Measurements from ENCODE around the gene RNF224. TPM values are rescaled to one million over a fixed set of nuclear protein-coding genes. Genes with fewer than 3 reads are reported as not detected.

Gene RNF224
- total and polyA plus RNA-seq, 2 of the 13 experiments (the other 11 are each of a cell fraction or from before 2014, with no cell fraction given), result 0.09 TPM; not detected in 1

GRCh38 chr9:137200311-137201204 is 26.7 kb upstream of the RNF224 start, which contains the start of gene TPRN (continued):
- TF ChIP-seq ZBTB49 (CRISPR knock-in tag; IDR thresholded peaks at IDR 0.05; ENCODE audit: borderline replicate concordance), result no peak
- TF ChIP-seq ARNTL (CRISPR knock-in tag; IDR thresholded peaks at IDR 0.05), result 0 out of 2 replicates have a peak, but pooled peaks have one; percentile 55
- TF ChIP-seq CENPT (CRISPR knock-in tag; IDR thresholded peaks at IDR 0.05; ENCODE audit: low read depth), result peak; percentile 48; the same call in 1 of the 2 replicates
- no peak for TF ChIP-seq FIP1L1 (IDR thresholded peaks at IDR 0.05; ENCODE audit: borderline replicate concordance, insufficient read depth, low read depth, low read length)
- 0 out of 2 replicates have a peak, but pooled peaks have one; percentile 10 for TF ChIP-seq STAG1 (CRISPR knock-in tag; IDR thresholded peaks at IDR 0.05)
- peak; percentile 89 for TF ChIP-seq TAF1 (CRISPR knock-in tag; IDR thresholded peaks at IDR 0.05)
- 0 out of 2 replicates have a peak, but pooled peaks have one; percentile 39 for TF ChIP-seq SIN3B (IDR thresholded peaks at IDR 0.05; ENCODE audit: low read length)
- peak; percentile 76; the same call in 1 of the 2 replicates for TF ChIP-seq GZF1 (CRISPR knock-in tag; IDR thresholded peaks at IDR 0.05)
- peak; percentile 89 for TF ChIP-seq BRD4 (CRISPR knock-in tag; IDR thresholded peaks at IDR 0.05)
- TF ChIP-seq MTA1 (CRISPR knock-in tag; IDR thresholded peaks at IDR 0.05; ENCODE audit: borderline replicate concordance), result peak; percentile 82; the same call in 1 of the 2 replicates
- peak; percentile 92 for TF ChIP-seq UBTF (CRISPR knock-in tag; IDR thresholded peaks at IDR 0.05)
- TF ChIP-seq ZNF18 (CRISPR knock-in tag; IDR thresholded peaks at IDR 0.05; ENCODE audit: insufficient replicate concordance), result peak; percentile 53
- TF ChIP-seq DMAP1 (CRISPR knock-in tag; IDR thresholded peaks at IDR 0.05), result peak; percentile 87; the same call in 1 of the 2 replicates
- peak; percentile 96; the same call in 1 of the 2 replicates for TF ChIP-seq ZC3H13 (CRISPR knock-in tag; IDR thresholded peaks at IDR 0.05)
- TF ChIP-seq ZFP36L1 (CRISPR knock-in tag; IDR thresholded peaks at IDR 0.05), result peak; percentile 85; the same call in 1 of the 2 replicates
- TF ChIP-seq ZBTB10 (CRISPR knock-in tag; IDR thresholded peaks at IDR 0.05; ENCODE audit: borderline replicate concordance), result peak; percentile 54; the same call in 1 of the 2 replicates
- TF ChIP-seq ZNF589 (CRISPR knock-in tag; conservative IDR thresholded peaks at IDR 0.05), result peak; percentile 67; the same call in 1 of the 2 replicates
- no peak for TF ChIP-seq ATM (IDR thresholded peaks at IDR 0.05; ENCODE audit: borderline replicate concordance)
- TF ChIP-seq ZNF629 (CRISPR knock-in tag; conservative IDR thresholded peaks at IDR 0.05), result no peak; the same call in 1 of the 2 replicates
